ENCODE measurements around the gene REV1.

REV1 gene

DNA sequence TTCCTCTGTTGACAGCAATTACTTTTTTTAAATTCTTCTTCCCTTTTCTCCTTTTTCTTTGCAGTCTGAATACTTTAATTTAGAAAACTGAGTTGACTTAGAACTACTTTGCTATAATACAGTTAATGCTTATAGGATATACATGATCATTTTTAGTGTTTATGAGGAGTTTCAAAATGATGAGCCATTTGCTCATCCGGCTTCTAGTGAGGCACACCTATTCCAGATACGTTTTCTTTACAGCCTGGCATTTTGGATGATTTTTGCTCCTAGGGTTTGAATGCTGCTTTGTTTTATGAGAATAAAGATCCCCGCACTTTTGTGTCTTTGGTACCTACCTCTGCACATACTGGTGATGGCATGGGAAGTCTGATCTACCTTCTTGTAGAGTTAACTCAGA is 99.9 kb downstream of the REV1 start:
- Histone ChIP-seq H3K9me2 (replicated peaks; ENCODE audit: insufficient read depth, low read length) (no peaks in the 10 kb centered on the region), H4K20me1 (ENCODE audit: low read depth, low read length) (peaks cover 9% of the 10 kb centered on the region; the same call in 1 of the 2 replicates), H3K4me2 (ENCODE audit: low read depth, low read length, poor library complexity, severe bottlenecking) (no peak overlapping the region), H3K27me3 (ENCODE audit: low read length) (no peaks in the 10 kb centered on the region), H3K4me3 (ENCODE audit: insufficient read depth, low read length, poor library complexity, severe bottlenecking) (no peak overlapping the region), H2AFZ (ENCODE audit: low read depth, low read length, severe bottlenecking) (no peak overlapping the region), H3K9ac (ENCODE audit: low read length) (no peak overlapping the region), H3F3A (ENCODE audit: insufficient read depth) (peaks cover 14% of the 10 kb centered on the region; the same call in 1 of the 2 replicates), H3K79me2 (ENCODE audit: insufficient read depth, low read length) (0 out of 2 replicates have a peak, but pooled peaks cover 5% of the 10 kb centered on the region), H3K27ac (ENCODE audit: low read depth, low read length) (no peak overlapping the region), H3K36me3 (ENCODE audit: low read length) (peaks cover 53% of the 10 kb centered on the region), H3K9me3 (ENCODE audit: insufficient read depth, low read length) (no peaks in the 10 kb centered on the region)
- no peak for TF ChIP-seq EZH2phosphoT487 (conservative IDR thresholded peaks at IDR 0.05; ENCODE audit: low read length)
- no peak for TF ChIP-seq CTCF (IDR thresholded peaks at IDR 0.05; ENCODE audit: insufficient read depth, low read length, poor library complexity, severe bottlenecking)

DNA sequence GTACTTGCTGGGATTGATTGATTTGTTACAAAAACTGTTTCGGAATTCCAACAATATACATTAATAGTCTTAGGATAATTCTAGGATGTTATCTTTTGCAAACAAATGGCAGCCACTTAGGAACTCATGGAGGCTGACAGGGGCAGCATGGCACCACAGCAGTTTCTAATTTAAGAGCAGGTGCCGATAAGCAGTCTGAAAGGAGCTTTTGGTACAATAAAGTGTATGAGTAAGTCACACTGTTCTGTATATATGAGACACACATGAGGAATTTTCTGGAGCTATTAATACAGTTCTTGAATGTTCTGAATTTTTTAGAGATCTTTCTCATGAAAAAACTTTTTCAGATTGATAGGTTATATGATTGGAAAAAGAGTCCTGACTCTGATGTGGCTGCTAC is 100.4 kb downstream of the REV1 start:
- peaks cover 9% of the 10 kb centered on the region; the same call in 1 of the 2 replicates for H4K20me1 ChIP-seq (ENCODE audit: low read depth, low read length)
- no peaks in the 10 kb centered on the region for H3K9me2 ChIP-seq (replicated peaks; ENCODE audit: insufficient read depth, low read length)
- TF ChIP-seq CTCF (IDR thresholded peaks at IDR 0.05; ENCODE audit: insufficient read depth, low read length, poor library complexity, severe bottlenecking) (no peak), EZH2phosphoT487 (conservative IDR thresholded peaks at IDR 0.05; ENCODE audit: low read length) (no peak)
- H3K4me2 ChIP-seq (ENCODE audit: low read depth, low read length, poor library complexity, severe bottlenecking): no peak overlapping the region
- no peak overlapping the region for H3K9ac ChIP-seq (ENCODE audit: low read length)
- no peak overlapping the region for H3K27ac ChIP-seq (ENCODE audit: low read depth, low read length)
- peaks cover 14% of the 10 kb centered on the region; the same call in 1 of the 2 replicates for H3F3A ChIP-seq (ENCODE audit: insufficient read depth)
- H3K9me3 ChIP-seq (ENCODE audit: insufficient read depth, low read length): no peaks in the 10 kb centered on the region
- 0 out of 2 replicates have a peak, but pooled peaks cover 5% of the 10 kb centered on the region for H3K79me2 ChIP-seq (ENCODE audit: insufficient read depth, low read length)
- H3K4me3 ChIP-seq (ENCODE audit: insufficient read depth, low read length, poor library complexity, severe bottlenecking): no peak overlapping the region
- no peak overlapping the region for H2AFZ ChIP-seq (ENCODE audit: low read depth, low read length, severe bottlenecking)
- H3K36me3 ChIP-seq (ENCODE audit: low read length): peaks cover 48% of the 10 kb centered on the region
- no peaks in the 10 kb centered on the region for H3K27me3 ChIP-seq (ENCODE audit: low read length)

GRCh38 chr2:99388892-99389291 is 100.9 kb downstream of the REV1 start:
- no peak overlapping the region for H3K27ac ChIP-seq (ENCODE audit: low read depth, low read length)
- H3K36me3 ChIP-seq (ENCODE audit: low read length): peaks cover 43% of the 10 kb centered on the region; the same call in 1 of the 2 replicates
- H3K4me2 ChIP-seq (ENCODE audit: low read depth, low read length, poor library complexity, severe bottlenecking): no peak overlapping the region
- no peak overlapping the region for H2AFZ ChIP-seq (ENCODE audit: low read depth, low read length, severe bottlenecking)
- no peak overlapping the region for H3K9ac ChIP-seq (ENCODE audit: low read length)
- no peaks in the 10 kb centered on the region for H3K9me3 ChIP-seq (ENCODE audit: insufficient read depth, low read length)
- TF ChIP-seq EZH2phosphoT487 (conservative IDR thresholded peaks at IDR 0.05; ENCODE audit: low read length): no peak
- TF ChIP-seq CTCF (IDR thresholded peaks at IDR 0.05; ENCODE audit: insufficient read depth, low read length, poor library complexity, severe bottlenecking): no peak
- no peaks in the 10 kb centered on the region for H3K27me3 ChIP-seq (ENCODE audit: low read length)
- H3K79me2 ChIP-seq (ENCODE audit: insufficient read depth, low read length): 0 out of 2 replicates have a peak, but pooled peaks cover 5% of the 10 kb centered on the region
- peaks cover 9% of the 10 kb centered on the region; the same call in 1 of the 2 replicates for H4K20me1 ChIP-seq (ENCODE audit: low read depth, low read length)
- H3F3A ChIP-seq (ENCODE audit: insufficient read depth): 0 out of 2 replicates have a peak, but pooled peaks cover 10% of the 10 kb centered on the region
- H3K4me3 ChIP-seq (ENCODE audit: insufficient read depth, low read length, poor library complexity, severe bottlenecking): no peak overlapping the region
- no peaks in the 10 kb centered on the region for H3K9me2 ChIP-seq (replicated peaks; ENCODE audit: insufficient read depth, low read length)

All from SU-DHL-6 (cell line).